GM21367 (cell line): Measurements from ENCODE around the gene RPL27A.

Experiments
- ATAC-seq: cut with Tn5 transposase; IDR thresholded peaks from one replicate; pipeline ENCODE4 v1.9.1; 2021; ENCODE audit not compliant: unreplicated experiment

Gene RPL27A

DNA sequence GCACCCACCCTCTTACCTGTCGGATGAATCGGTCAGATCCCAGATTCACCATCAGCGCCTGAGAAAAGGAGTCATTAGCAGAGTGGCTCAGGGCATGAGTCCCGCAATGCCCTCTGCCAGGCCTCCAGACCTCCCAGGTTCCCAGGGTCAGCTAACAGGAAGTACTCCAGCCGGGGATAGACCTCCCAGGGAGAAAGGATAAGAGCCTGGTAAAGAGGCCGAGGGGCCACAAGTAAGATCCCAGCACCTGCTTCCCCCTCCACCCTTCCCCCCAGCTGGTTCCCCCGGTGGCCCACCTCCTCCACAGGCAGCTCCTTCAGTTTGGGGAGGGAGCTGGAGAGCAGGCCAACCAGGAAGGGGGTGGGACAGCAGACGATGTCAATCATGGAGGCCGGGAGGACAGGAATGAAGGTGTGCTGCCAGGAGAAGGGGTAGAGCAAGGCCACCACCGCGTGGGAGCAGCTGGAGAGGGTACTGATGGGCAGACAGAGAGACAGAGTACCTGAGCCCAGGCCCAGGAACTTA lies 16.4 kb downstream of the RPL27A start:
- ATAC-seq, result no peak

DNA sequence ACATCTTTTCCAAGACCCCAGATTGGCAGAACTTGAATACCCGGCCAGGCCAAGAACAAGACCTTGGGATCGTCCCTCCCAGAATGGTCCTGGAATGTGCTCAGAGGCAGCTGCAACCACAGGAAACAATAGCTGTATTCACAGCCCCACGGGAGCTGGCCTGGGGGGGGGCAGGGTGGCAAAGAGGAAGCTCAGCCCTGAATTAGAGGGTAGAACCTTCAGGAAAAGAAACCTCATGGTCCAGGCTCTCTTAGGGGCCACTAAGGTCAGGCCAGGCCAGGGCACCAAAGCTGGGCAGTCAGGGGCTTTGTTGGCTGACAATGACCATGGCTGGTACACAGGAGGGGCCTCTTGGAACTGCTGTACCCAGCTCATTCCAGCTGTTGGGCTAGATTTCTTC lies 17.3 kb downstream of the RPL27A start:
- ATAC-seq, result no peak

DNA sequence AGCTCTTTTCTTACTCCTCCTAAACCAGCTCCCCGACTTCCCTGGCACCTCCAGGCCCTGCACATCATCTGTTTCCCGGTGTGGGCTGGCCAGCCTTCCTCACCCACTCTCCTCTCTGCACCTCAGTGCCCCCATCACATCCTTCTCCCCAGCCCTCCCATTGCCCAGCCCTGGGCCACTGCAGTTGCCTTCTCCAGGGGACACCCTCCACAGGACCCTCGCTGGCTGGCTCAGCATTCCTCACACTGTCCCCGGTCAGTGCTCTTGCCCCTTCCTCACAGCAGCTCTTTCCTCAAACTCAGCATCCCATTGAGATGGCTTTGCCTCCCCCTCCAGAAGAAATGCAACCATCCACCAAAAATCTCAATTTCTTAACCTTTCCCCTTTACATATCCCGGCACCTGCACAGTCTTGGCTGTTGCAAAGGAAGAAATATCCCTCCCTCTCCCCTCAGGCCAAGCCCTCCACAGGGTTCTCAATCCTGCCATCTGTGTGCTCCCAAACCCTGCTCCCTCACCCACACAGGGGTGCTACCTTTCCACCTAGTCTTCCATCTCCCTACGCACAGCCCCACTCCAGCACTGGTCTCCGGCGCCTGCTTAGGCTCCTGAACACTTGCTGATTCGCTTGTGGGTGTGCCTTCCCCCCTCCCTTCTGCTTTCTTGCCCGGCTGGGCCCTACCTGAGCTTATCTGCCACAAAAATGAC lies 19.5 kb downstream of the RPL27A start:
- no peak for ATAC-seq

DNA sequence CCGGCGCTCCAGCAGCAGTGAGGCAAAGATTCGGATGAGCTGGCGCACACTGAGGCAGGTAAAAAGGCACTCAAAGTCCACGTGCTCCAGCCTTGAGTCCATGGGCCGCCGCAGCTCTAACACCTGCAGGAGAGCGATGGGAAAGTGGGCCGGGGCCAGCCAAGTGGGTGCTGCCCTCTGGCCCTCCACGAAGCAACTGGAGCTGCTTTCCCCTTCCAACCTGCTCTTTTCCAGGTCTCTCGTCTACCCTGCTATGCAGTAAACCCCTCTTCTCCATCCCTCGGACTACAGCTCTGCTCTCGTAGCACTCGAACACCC lies 20.0 kb downstream of the RPL27A start:
- no peak for ATAC-seq

GRCh38 chr11:8704136-8704535 lies 21.5 kb downstream of the RPL27A start:
- no peak for ATAC-seq

DNA sequence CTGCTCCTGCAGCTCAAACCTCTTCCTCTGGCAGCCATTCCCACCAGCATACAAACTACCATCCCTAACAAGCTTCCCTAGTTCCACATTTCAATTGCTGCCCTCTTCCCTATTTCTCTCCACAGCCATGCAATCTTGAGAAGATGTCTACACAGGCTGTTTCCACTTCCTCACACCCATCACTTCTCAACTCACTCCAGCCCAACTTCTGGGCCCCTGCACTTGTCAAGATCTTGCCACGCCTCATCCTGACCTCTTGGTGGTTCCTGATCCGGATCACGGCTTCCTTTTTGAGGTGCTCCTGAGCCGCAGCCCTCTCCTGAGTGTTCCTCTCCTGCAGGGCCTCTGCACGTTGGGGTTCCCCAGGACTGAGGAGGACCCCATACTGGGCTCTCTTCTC lies 22.6 kb downstream of the RPL27A start:
- no peak for ATAC-seq

DNA sequence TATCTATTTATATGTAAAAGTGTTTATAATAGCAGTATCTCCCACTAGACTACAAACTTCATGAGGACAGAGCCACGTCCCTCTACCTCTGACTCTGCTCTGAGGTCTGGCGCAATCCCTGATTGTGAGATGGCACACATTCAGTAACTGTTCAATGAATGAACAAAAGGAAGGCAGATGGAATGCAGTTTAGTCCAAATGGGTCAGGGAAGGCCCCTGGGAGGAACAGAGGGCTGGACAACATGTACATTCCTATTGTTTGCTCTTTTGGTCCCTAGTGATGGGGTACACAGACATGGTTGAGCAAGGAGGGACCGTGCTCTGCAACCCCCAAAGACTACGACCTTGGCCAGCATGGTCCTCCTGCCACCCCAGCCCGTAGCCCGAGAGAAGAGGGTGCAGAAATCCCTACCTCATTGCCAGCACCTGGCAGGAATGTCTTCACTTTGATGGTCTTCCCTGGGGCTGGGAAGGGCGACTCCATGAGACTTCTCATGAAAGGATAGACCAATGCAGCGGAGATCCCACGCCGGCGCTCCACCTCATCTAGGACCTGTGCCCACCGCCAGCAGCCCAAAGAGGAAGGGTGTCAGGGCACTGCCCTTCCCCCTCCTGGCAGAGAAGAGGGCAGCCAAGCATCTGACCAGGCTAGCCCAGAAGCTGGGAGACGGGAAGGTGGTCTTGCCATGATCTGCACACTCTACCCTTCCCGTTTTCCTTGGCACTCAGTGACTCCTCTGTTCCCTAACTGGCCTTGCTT lies 24.3 kb downstream of the RPL27A start:
- no peak for ATAC-seq

- no peak for ATAC-seq
Measured at GRCh38 chr11:8707541-8708191, 25.1 kb downstream of the RPL27A start.

- no peak for ATAC-seq
Measured at GRCh38 chr11:8709002-8709672, 26.5 kb downstream of the RPL27A start.

- no peak for ATAC-seq
Measured at GRCh38 chr11:8709777-8710176, 27.2 kb downstream of the RPL27A start.

GRCh38 chr11:8711895-8712442 lies 29.4 kb downstream of the RPL27A start:
- no peak for ATAC-seq

DNA sequence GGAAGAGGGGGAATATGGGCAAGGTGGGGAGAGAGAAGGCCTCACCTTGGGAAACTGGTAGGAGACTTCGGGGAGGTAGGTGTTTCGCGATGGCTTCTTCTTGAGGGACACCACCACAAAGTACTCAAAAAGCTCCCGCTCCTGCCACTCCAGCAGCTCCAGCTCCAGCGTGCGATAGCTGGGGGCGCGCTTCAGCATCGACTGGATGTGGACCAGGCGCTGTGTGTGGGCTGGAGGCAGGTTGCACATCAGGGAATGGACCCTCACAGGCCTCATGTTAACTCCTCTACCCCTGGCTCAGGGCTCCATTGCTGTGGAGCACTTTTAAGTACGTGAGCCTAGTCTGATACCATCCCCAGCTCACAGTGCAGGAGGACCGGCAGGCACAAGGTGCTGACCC lies 29.9 kb downstream of the RPL27A start:
- ATAC-seq, result no peak

DNA sequence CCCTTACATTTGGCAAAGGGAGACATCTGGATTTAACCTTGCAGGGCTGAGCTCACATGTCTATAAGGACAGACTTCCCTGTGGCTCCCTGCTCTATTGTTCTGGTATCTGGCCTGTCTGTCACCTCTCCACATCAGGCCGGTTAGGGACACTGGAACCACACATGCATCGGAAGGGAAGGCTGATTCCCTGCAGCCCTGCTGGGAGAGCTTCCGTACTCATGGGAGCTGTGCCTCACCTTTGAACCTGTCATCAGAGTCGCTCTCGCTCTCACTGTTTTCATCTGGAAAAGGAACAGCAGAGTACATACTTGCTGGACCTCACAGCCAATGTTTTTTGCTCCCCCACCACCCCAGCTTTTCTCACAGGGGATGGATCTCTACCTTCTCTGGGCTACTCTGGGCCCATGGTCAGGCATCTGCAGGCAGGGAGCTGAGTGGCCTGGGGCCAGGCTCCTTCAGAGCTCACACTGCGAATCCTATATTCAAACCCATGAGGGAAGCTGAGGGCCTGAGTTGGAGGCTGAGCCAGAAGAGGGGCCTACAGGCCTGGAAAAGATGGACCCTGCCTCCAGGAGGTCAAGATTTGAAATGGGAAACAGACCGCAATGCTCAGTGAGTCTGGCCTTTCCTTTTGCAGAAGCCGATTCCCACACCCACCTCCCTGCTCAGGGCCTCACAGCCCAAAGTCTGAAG lies 31.3 kb downstream of the RPL27A start:
- ATAC-seq, result no peak

DNA sequence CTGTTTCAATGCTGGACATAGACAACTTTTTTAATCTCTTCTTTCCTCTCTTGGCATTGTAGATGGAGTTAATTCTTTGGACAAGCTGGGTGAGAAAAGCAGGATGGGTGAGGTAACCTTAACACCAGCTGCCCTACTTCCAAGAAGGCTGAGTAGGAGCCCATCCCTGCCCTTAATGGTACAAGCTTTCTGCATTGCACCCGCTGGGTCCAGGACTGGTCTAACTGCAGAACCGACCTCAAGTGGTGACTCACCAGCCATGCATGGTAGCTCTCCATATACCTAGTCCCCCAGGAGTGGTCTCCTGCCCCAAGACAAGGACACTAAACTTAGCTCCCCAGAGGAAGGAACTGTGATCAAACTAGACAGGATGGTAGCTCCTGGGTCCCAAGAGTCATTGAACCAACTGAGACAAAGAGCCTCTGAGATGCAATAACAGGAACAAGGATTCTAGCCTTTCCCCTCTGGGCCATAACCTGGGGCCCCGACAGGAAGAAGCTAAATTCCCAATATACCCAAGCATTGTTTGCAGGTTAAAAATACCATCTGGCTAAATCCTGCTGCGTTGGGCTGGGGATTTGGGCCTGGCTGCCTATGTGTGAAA lies 32.1 kb downstream of the RPL27A start:
- ATAC-seq, result no peak

DNA sequence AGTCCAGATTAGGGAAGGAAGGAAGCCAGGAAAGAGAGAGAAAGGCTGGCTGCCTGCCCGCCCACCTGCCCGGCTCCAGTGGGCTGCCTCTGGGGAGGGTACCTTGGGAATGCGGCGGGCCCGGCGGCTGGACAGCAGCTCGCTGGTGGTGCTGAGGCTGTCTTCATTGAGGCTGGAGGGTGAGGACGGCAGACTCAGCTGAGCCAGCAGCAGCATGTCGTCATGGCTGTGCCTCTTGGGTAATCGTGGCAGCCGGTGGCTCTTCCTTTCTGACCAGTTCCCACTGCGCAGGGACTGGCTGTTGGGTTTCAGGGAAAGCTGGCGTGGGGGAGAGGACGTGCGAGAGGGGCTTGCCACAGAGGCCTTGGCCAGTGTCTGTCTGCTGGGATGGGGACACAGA lies 32.9 kb downstream of the RPL27A start:
- no peak for ATAC-seq

DNA sequence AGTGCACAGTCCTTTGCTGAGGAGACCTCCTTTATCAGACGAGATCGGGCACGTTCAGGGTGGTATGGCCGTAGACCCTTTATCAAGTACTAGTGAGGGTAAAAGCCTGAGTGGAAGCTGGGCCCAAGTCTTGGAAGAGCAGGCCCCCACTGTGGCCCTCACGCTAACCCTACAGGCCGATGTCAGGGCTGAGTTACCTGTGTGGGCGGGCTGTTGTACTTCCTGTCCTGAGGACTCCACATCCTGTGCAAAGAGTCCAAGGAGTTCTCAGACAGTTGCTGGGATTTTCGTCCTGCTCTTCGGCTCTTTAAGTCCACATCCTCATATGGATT lies 34.9 kb downstream of the RPL27A start:
- no peak for ATAC-seq

DNA sequence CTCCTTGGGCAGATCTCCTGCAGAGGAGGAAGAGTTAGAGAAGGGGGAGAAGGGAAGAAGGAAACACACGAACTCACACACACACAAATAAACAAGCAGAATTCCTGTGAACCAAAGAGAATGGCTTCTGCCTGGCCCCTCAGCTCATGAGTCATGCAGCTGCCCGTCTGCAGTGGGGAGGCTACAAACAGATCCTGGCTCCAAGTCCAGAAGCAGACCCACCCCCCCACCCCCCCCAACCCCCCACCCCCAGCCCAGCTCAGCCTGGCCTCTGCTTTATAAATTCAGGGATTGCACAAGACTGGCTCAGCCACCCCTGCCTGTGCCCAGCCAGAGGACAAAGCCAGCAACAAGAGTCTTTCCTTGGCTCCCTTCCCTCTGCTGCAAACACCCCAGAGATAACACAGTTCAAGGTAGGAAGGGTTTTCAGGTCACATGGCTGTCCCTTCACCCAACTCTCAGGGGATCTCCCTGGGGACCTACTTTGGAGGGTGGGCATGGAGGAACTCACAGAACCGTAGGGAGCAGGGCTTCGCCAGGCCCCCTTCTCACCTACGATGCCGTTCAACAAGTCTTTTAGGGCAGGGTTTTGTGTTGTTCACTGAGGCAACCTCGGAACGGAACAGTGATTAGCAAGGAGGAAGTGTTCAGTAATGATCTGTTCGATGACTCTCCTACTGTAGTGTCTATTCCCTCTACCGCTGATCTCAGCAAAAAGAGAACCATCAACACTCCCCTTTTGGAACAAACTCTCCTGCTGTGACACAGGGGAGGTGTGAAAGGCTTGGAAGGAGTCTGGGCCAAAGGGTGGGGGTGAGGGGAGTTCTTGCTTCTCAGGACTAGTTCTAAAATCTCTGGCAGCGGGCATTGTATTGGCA lies 35.5 kb downstream of the RPL27A start:
- ATAC-seq, result peak; percentile 57

GRCh38 chr11:8719211-8719649 lies 36.6 kb downstream of the RPL27A start:
- no peak for ATAC-seq

GRCh38 chr11:8719721-8720120 lies 37.1 kb downstream of the RPL27A start:
- ATAC-seq, result no peak
